Mucosa of stomach (tissue), 1 donor: ENCODE data around the gene LRRTM2.

Experiments
- H3K27me3 ChIP-seq: one replicate; pipeline ENCODE4 v1.7.0; 2013; ENCODE audit warnings: mild to moderate bottlenecking, low read length; ENCODE audit not compliant: control insufficient read depth, insufficient read depth
- H3K36me3 ChIP-seq: one replicate; pipeline ENCODE4 v1.7.0; 2013; ENCODE audit warnings: low read length; ENCODE audit not compliant: control insufficient read depth, insufficient read depth
- H3K4me1 ChIP-seq: one replicate; pipeline ENCODE4 v1.7.0; 2013; ENCODE audit warnings: mild to moderate bottlenecking, low read length; ENCODE audit not compliant: control insufficient read depth, insufficient read depth
- H3K4me3 ChIP-seq: one replicate; pipeline ENCODE4 v1.7.0; 2013; ENCODE audit warnings: low read length
- H3K9ac ChIP-seq: one replicate; pipeline ENCODE4 v1.7.0; 2013; ENCODE audit warnings: mild to moderate bottlenecking, low read length, moderate library complexity
- H3K9me3 ChIP-seq: one replicate; pipeline ENCODE4 v1.7.0; 2013; ENCODE audit warnings: mild to moderate bottlenecking, low read length, moderate library complexity; ENCODE audit not compliant: control insufficient read depth
- donor health status: Pancreatic carcinoma.

The LRRTM2 gene

GRCh38 chr5:138903130-138903775 is 28.1 kb upstream of the LRRTM2 start:
- peaks cover 13% of the 10 kb centered on the region for H3K4me1 ChIP-seq
- H3K9ac ChIP-seq, result no peak overlapping the region
- no peak overlapping the region for H3K4me3 ChIP-seq
- H3K27me3 ChIP-seq, result no peaks in the 10 kb centered on the region
- peaks cover 10% of the 10 kb centered on the region for H3K36me3 ChIP-seq
- H3K9me3 ChIP-seq, result no peaks in the 10 kb centered on the region

GRCh38 chr5:138901716-138902115 is 26.6 kb upstream of the LRRTM2 start:
- Histone ChIP-seq H3K4me3 (no peak overlapping the region), H3K9me3 (no peaks in the 10 kb centered on the region), H3K9ac (no peak overlapping the region), H3K27me3 (no peaks in the 10 kb centered on the region), H3K4me1 (peaks cover 13% of the 10 kb centered on the region), H3K36me3 (peaks cover 10% of the 10 kb centered on the region)

GRCh38 chr5:138900281-138900965 is 25.3 kb upstream of the LRRTM2 start:
- Histone ChIP-seq H3K9me3 (no peaks in the 10 kb centered on the region), H3K27me3 (no peaks in the 10 kb centered on the region), H3K36me3 (peaks cover 7% of the 10 kb centered on the region), H3K4me3 (no peak overlapping the region), H3K4me1 (peaks cover 13% of the 10 kb centered on the region), H3K9ac (no peak overlapping the region)

- Histone ChIP-seq H3K4me1 (peaks cover 13% of the 10 kb centered on the region), H3K36me3 (peaks cover 4% of the 10 kb centered on the region), H3K9me3 (no peaks in the 10 kb centered on the region), H3K9ac (no peak overlapping the region), H3K27me3 (no peaks in the 10 kb centered on the region), H3K4me3 (no peak overlapping the region)
Observed at GRCh38 chr5:138898742-138899141, 23.6 kb upstream of the LRRTM2 start.

- Histone ChIP-seq H3K36me3 (peaks cover 4% of the 10 kb centered on the region), H3K9ac (no peak overlapping the region), H3K9me3 (no peaks in the 10 kb centered on the region), H3K4me1 (peaks cover 12% of the 10 kb centered on the region), H3K27me3 (no peaks in the 10 kb centered on the region), H3K4me3 (no peak overlapping the region)
Observed at GRCh38 chr5:138898299-138898698, 23.2 kb upstream of the LRRTM2 start.

GRCh38 chr5:138895918-138896317 is 20.8 kb upstream of the LRRTM2 start:
- Histone ChIP-seq H3K4me3 (no peak overlapping the region), H3K9me3 (no peaks in the 10 kb centered on the region), H3K27me3 (no peaks in the 10 kb centered on the region), H3K9ac (no peak overlapping the region), H3K36me3 (peaks cover 4% of the 10 kb centered on the region), H3K4me1 (no peaks in the 10 kb centered on the region)

GRCh38 chr5:138890644-138891043 is 15.5 kb upstream of the LRRTM2 start:
- Histone ChIP-seq H3K36me3 (peaks cover 14% of the 10 kb centered on the region), H3K9me3 (no peaks in the 10 kb centered on the region), H3K9ac (no peak overlapping the region)

GRCh38 chr5:138889994-138890393 is 14.9 kb upstream of the LRRTM2 start:
- peaks cover 14% of the 10 kb centered on the region for H3K36me3 ChIP-seq
- no peaks in the 10 kb centered on the region for H3K27me3 ChIP-seq
- H3K4me1 ChIP-seq, result no peaks in the 10 kb centered on the region
- H3K4me3 ChIP-seq, result no peak overlapping the region
- no peak overlapping the region for H3K9ac ChIP-seq
- no peaks in the 10 kb centered on the region for H3K9me3 ChIP-seq

More at GRCh38 chr5:138890644-138891043, 15.5 kb upstream of the LRRTM2 start:
- Histone ChIP-seq H3K27me3 (no peaks in the 10 kb centered on the region), H3K4me3 (no peak overlapping the region), H3K4me1 (no peaks in the 10 kb centered on the region)

GRCh38 chr5:138884554-138884953 is 9.4 kb upstream of the LRRTM2 start:
- H3K4me3 ChIP-seq, result no peak overlapping the region
- no peaks in the 10 kb centered on the region for H3K9me3 ChIP-seq
- H3K36me3 ChIP-seq, result peaks cover 5% of the 10 kb centered on the region
- H3K27me3 ChIP-seq, result no peaks in the 10 kb centered on the region
- H3K4me1 ChIP-seq, result no peaks in the 10 kb centered on the region
- H3K9ac ChIP-seq, result no peak overlapping the region

- Histone ChIP-seq H3K36me3 (peaks cover 3% of the 10 kb centered on the region), H3K4me3 (no peak overlapping the region), H3K9me3 (no peaks in the 10 kb centered on the region), H3K4me1 (no peaks in the 10 kb centered on the region), H3K9ac (no peak overlapping the region), H3K27me3 (no peaks in the 10 kb centered on the region)
Observed at GRCh38 chr5:138884094-138884493, 9.0 kb upstream of the LRRTM2 start.

GRCh38 chr5:138883211-138883610 is 8.1 kb upstream of the LRRTM2 start:
- Histone ChIP-seq H3K4me1 (no peaks in the 10 kb centered on the region), H3K27me3 (no peaks in the 10 kb centered on the region), H3K36me3 (no peaks in the 10 kb centered on the region)

GRCh38 chr5:138878437-138879235 is 3.5 kb upstream of the LRRTM2 start:
- H3K4me1 ChIP-seq, result peaks cover 5% of the 10 kb centered on the region
- H3K4me3 ChIP-seq, result no peak overlapping the region
- H3K36me3 ChIP-seq, result no peaks in the 10 kb centered on the region
- no peak overlapping the region for H3K9ac ChIP-seq
- H3K27me3 ChIP-seq, result no peaks in the 10 kb centered on the region
- no peaks in the 10 kb centered on the region for H3K9me3 ChIP-seq

More at GRCh38 chr5:138883211-138883610, 8.1 kb upstream of the LRRTM2 start:
- Histone ChIP-seq H3K9ac (no peak overlapping the region), H3K9me3 (no peaks in the 10 kb centered on the region), H3K4me3 (no peak overlapping the region)
